Measurements from ENCODE around the gene TRIM45. TPM values are rescaled to one million over a fixed set of nuclear protein-coding genes. Genes with fewer than 3 reads are reported as not detected.

TRIM45 gene
- total RNA-seq, 2 experiments from 2014 or later, result 0.25 to 0.88 TPM

- H3K4me1 Mint-ChIP-seq (ENCODE audit: low read depth), result no peaks in the 10 kb centered on the region
- H3K27ac Mint-ChIP-seq, result no peak overlapping the region
- Histone ChIP-seq H3K36me3 (ENCODE audit: insufficient read depth, low read length) (peaks cover 52% of the 10 kb centered on the region), H3K4me1 (ENCODE audit: insufficient read depth, low read length) (no peaks in the 10 kb centered on the region), H3K4me3 (ENCODE audit: low read length) (no peak overlapping the region), H3K9me3 (ENCODE audit: control insufficient read depth in 1 of 2, insufficient read depth in 1 of 2, low read length in 2 of 2) (no peaks in the 10 kb centered on the region), H3K27ac (ENCODE audit: low read depth in 1 of 2, low read length in 2 of 2) (no peak overlapping the region), H3K27me3 (ENCODE audit: control insufficient read depth in 1 of 2, insufficient read depth in 2 of 2, low read length in 2 of 2) (no peaks in the 10 kb centered on the region)
- no peaks in the 10 kb centered on the region for H3K9me3 Mint-ChIP-seq
- no peaks in the 10 kb centered on the region for H3K27me3 Mint-ChIP-seq
- peaks cover 62% of the 10 kb centered on the region for H3K36me3 Mint-ChIP-seq (ENCODE audit: low read depth)
- ChIA-PET CTCF (interaction anchor here (1.2 kb wide), 1 partner anchor 41 kb away, joined by 3 read pairs; no protein-coding TSS in a partner anchor), POLR2A (no interaction called here)
- ATAC-seq (ENCODE audit: poor library complexity) (no peak), DNase-seq (no peak)
- no peak for TF ChIP-seq CTCF (IDR thresholded peaks at IDR 0.05)
- intact Hi-C loops (cut with DNase I, micrococcal nuclease), result no loop called here
- no peak overlapping the region for H3K4me3 Mint-ChIP-seq
These were observed 33.9 kb downstream of the TRIM45 start for GRCh38 chr1:117087686-117088085.

DNA sequence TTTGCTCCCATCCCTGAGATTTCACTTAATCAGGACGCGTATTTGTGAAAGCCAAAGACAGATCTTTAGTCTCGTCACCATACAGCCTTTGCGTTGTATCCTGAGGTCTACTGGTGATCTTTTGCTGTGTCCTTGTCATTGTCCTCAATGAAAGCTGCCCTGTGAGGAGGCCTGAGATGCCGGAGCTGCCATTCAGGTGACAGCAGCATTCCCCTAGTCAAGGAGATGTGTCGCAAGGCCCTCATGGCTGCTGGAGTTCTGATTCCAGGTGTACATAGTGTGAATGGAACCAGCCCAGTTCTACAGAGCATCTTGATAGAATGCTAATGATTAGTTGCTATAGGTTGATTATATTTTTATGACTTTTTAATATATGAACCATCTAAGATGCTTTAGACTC lies 37.3 kb downstream of the TRIM45 start:
- no peak for ATAC-seq (ENCODE audit: poor library complexity)
- Histone ChIP-seq H3K9me3 (ENCODE audit: control insufficient read depth in 1 of 2, insufficient read depth in 1 of 2, low read length in 2 of 2) (no peaks in the 10 kb centered on the region), H3K27me3 (ENCODE audit: control insufficient read depth in 1 of 2, insufficient read depth in 2 of 2, low read length in 2 of 2) (no peaks in the 10 kb centered on the region), H3K36me3 (ENCODE audit: insufficient read depth, low read length) (peaks cover 54% of the 10 kb centered on the region), H3K4me3 (ENCODE audit: low read length) (no peak overlapping the region), H3K27ac (ENCODE audit: low read depth in 1 of 2, low read length in 2 of 2) (no peak overlapping the region), H3K4me1 (ENCODE audit: insufficient read depth, low read length) (no peaks in the 10 kb centered on the region)
- no peaks in the 10 kb centered on the region for H3K9me3 Mint-ChIP-seq
- no peak for DNase-seq
- H3K27ac Mint-ChIP-seq, result no peak overlapping the region
- POLR2A ChIA-PET, result no interaction called here
- peaks cover 63% of the 10 kb centered on the region for H3K36me3 Mint-ChIP-seq (ENCODE audit: low read depth)
- no peaks in the 10 kb centered on the region for H3K27me3 Mint-ChIP-seq
- CTCF ChIA-PET, result no interaction called here
- no peak overlapping the region for H3K4me3 Mint-ChIP-seq
- intact Hi-C loops (cut with DNase I, micrococcal nuclease), result no loop called here
- TF ChIP-seq CTCF (IDR thresholded peaks at IDR 0.05), result no peak
- H3K4me1 Mint-ChIP-seq (ENCODE audit: low read depth), result no peaks in the 10 kb centered on the region

GRCh38 chr1:117079737-117080136 lies 41.8 kb downstream of the TRIM45 start:
- Mint-ChIP-seq H3K27ac (no peak overlapping the region), H3K4me1 (ENCODE audit: low read depth) (no peaks in the 10 kb centered on the region)
- CTCF ChIA-PET, result interaction anchor here (1.1 kb wide), 1 partner anchor 12 kb away, joined by 3 read pairs; no protein-coding TSS in a partner anchor

More at GRCh38 chr1:117079737-117080136, 41.8 kb downstream of the TRIM45 start:
- POLR2A ChIA-PET, result no interaction called here
- H3K4me3 Mint-ChIP-seq, result no peak overlapping the region
- intact Hi-C loops (cut with DNase I, micrococcal nuclease), result no loop called here
- H3K36me3 ChIP-seq (ENCODE audit: insufficient read depth, low read length), result peaks cover 74% of the 10 kb centered on the region
- no peak overlapping the region for H3K27ac ChIP-seq (ENCODE audit: low read depth in 1 of 2, low read length in 2 of 2)
- H3K9me3 ChIP-seq (ENCODE audit: control insufficient read depth in 1 of 2, insufficient read depth in 1 of 2, low read length in 2 of 2), result no peaks in the 10 kb centered on the region
- H3K27me3 ChIP-seq (ENCODE audit: control insufficient read depth in 1 of 2, insufficient read depth in 2 of 2, low read length in 2 of 2), result no peaks in the 10 kb centered on the region
- no peak overlapping the region for H3K4me3 ChIP-seq (ENCODE audit: low read length)
- no peaks in the 10 kb centered on the region for H3K27me3 Mint-ChIP-seq
- H3K4me1 ChIP-seq (ENCODE audit: insufficient read depth, low read length), result no peaks in the 10 kb centered on the region
- no peaks in the 10 kb centered on the region for H3K9me3 Mint-ChIP-seq
- ATAC-seq (ENCODE audit: poor library complexity) (no peak), DNase-seq (no peak)
- no peak for TF ChIP-seq CTCF (IDR thresholded peaks at IDR 0.05)
- peaks cover 86% of the 10 kb centered on the region for H3K36me3 Mint-ChIP-seq (ENCODE audit: low read depth)

Data from CD4-positive, alpha-beta T cell (primary cell).